K562 (cell line): ENCODE results near the gene FOXK2.
A peak's percentile ranks its signal among the peaks of the same experiment; 100 is the strongest.

Experiments
- EZH2 ChIP-seq: IDR thresholded peaks from 2 replicates; pipeline ENCODE4 v1.6.1; 2012; ENCODE audit warnings: low read depth, mild to moderate bottlenecking, inconsistent platforms, low read length, borderline replicate concordance
- SMC3 ChIP-seq: conservative IDR thresholded peaks from 2 replicates; pipeline ENCODE4 v1.6.1; 2011; ENCODE audit warnings: low read depth, low read length, improper control_type of control experiment; ENCODE audit not compliant: insufficient read depth
- TF ChIP-seq, protein P1 (sequence below), 3 experiments: IDR thresholded peaks in 2 of 3; conservative IDR thresholded peaks in 1 of 3; 2 replicates each; pipeline ENCODE4 v1.5.1; 2011 to 2012; ENCODE audit warnings: low read length in 3 of 3, mild to moderate bottlenecking in 3 of 3, control low read depth in 2 of 3, improper control_type of control experiment in 1 of 3, inconsistent platforms in 1 of 3, low read depth in 1 of 3, mixed read lengths in 1 of 3, moderate library complexity in 1 of 3; ENCODE audit not compliant: insufficient read depth in 2 of 3

DNA sequence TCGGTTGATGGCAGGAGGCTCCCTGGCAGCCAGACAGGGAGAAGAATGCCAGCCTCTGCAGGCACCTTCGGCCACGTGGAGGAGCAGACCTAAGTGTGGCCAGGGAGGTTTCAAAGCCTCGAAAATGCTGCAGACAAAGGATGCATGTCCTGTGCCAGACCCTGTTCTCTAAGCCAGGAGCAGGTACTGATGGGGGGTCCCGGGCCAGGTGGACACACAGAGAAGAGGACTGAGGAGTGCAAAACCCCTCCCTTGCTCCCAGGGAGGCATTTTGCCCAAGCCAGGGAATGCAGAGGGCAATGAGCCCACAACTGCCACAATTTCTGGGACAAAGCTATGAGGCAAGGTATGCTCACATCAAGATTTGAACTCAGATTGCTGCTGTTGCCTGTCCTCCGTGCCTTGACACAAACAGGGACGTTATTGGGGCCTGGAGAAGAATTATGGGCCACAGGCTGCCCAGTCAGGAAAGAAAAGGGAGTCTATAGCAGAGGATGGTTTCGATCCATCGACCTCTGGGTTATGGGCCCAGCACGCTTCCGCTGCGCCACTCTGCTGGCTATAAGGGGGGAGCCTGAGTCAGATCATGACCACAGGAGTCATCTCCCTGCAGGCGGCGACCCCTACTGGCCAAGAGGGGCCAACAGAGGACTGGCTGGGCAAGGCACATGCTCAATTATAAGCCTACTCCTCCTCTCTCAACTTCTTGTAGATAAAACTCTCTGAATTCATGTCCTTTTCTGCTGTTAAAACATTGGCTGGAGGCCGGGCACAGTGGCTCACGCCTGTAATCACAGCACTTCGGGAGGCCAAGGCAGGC, 25.1 kb upstream of the FOXK2 start:
- no peak for TF ChIP-seq EZH2
- peak; percentile 73 for TF ChIP-seq SMC3
- TF ChIP-seq, protein P1, sequence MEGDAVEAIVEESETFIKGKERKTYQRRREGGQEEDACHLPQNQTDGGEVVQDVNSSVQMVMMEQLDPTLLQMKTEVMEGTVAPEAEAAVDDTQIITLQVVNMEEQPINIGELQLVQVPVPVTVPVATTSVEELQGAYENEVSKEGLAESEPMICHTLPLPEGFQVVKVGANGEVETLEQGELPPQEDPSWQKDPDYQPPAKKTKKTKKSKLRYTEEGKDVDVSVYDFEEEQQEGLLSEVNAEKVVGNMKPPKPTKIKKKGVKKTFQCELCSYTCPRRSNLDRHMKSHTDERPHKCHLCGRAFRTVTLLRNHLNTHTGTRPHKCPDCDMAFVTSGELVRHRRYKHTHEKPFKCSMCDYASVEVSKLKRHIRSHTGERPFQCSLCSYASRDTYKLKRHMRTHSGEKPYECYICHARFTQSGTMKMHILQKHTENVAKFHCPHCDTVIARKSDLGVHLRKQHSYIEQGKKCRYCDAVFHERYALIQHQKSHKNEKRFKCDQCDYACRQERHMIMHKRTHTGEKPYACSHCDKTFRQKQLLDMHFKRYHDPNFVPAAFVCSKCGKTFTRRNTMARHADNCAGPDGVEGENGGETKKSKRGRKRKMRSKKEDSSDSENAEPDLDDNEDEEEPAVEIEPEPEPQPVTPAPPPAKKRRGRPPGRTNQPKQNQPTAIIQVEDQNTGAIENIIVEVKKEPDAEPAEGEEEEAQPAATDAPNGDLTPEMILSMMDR (IDR thresholded peaks at IDR 0.05 in 2 of 3, conservative IDR thresholded peaks at IDR 0.05 in 1 of 3; ENCODE audit: insufficient read depth in 2 of 3, low read depth in 1 of 3, low read length in 3 of 3): peak; percentile 79 to 97 (median 93)
